ENCODE results near the gene LYRM9.
"Not testable (repeated sequence)": the region's sequence is repeated elsewhere in the genome, so short reads cannot be mapped to it uniquely, and the experiment has no call there.

LYRM9 gene

DNA sequence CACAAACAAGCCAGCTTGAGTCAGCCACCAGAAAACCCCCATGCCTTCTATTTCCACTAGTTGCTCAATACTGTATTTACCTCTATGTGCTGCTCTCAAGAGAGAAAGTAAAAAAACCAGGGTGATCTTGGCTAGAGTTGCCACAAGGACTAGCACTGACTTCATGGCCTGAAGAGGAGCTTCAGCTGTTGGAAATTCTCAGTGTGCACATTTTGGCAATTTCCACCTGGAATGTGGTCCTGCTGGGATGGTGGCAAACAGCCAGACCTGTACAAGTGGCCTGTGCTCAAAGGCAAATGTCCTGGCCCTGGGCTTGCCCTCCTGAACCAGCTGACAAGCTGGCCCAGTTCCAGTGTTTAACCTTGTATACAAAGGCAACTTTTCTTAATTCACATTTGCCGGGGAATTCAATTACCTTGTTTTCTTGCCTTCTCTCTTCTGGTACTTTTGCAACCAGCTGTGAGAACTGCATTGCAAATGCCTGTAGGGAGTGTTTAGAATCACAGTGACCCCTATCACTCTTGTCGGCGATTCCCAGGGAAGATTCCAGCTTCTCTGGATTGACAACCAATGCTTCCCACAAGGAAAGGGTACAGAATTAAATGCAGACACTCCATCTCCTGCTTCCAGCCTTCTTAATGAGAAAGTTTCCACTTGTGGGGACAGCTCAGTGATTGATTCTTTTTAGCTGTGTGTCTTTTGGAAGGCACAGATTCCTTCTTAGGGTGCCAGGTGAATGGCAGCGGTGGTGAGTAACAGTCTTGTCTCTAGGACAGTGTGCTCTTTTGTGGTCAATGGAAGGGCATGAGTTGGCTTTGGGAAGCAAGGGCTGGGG lies 53.4 kb downstream of the LYRM9 start:
- DNase-seq (ENCODE audit: low read depth in 2 of 2): not testable (repeated sequence)

DNA sequence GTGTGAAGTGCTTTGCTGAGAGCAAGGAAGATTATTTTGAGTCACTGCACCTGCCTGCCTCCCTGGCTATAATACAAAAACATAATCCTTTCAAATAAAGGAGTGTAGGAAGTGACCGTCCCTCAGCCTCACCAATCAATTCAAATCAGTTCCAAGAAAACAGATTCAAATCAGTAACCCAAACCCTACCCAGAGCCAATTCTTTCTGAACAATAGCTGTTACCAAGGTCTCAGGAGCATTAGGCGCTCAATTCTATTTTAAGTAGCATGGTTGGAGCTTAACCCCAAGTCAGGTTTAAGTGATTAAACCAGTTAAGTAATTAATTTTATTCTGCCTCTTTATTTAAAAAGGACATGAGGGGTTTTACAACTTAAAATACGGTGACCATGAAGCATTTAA lies 54.6 kb downstream of the LYRM9 start:
- DNase-seq (ENCODE audit: low read depth in 2 of 2): not testable (repeated sequence)

DNA sequence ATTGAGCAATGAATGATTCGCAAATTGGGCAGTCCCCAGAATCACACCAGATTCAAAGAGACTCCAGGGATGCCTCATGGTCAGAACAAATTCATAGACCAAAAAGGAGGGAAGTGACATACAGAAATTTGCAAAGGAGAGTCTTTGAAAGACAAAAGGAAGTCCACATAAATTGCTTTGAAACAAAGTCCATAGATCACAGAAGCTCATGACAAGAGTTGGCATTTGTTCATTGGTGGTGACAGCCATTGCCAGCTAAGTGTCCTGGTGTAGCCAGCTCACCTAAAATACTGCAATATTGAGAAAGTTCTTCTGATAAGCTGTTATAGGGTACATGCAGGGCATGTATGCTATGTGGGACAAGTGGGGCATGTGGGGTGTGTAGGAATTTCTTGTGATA lies 55.4 kb downstream of the LYRM9 start:
- not testable (repeated sequence) for DNase-seq (ENCODE audit: low read depth in 2 of 2)

DNA sequence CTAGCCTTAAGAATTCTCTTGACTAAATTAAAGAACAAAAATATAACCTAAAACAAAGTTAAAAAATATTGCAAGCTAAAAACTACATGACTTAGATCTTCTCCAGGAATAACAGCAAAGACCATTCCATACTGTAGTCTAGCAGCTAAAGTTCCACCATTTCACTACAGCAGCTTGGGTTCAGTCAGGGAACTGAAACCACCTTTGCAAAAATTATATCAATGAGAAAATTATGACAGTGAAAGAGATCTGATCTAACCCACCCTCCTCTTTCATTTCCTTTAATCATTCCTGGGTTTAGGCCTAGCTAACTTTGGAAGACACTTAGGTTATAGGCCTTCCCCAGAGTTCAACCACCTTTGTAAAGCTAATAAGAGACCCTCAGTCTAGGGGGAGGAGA lies 56.5 kb downstream of the LYRM9 start:
- DNase-seq (ENCODE audit: low read depth in 2 of 2): no peak

DNA sequence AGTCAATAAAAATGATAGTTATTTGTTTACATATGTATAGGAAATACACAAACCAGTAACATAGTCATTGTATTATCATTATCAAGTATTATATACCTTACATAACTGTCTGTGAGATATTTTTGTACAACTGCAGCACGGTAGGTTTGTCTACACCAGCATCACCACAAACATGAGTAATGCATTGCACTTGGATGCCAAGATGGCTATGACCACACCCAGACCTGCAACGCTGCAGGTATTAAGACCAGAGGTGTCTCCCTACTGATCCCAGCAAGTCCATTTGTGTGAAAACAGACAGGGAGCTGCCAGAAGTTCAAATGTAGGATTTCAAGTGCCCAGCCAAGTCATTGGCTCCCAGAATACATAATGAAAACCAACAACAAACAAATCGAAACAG lies 58.6 kb downstream of the LYRM9 start:
- DNase-seq (ENCODE audit: low read depth in 2 of 2): no peak

DNA sequence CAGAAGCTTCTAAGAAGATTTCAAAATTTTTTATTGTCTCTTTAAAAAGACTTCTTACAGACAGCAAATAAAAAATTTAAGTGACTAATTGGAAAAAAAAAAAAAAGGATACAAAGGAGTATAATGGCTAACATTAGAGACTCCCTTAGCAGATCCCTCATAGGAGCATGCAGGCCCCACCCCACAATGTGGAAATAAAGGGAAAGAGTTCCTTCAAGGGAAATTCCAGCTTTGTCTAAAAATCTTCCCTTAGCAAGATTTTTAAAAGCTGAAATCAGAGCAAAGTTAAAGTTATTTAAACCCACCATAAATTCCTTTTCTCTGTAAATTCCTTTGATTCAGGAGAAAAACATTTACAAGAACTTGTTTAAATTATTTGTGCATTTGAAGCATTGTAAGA lies 60.3 kb downstream of the LYRM9 start:
- no peak for DNase-seq (ENCODE audit: low read depth in 2 of 2)

DNA sequence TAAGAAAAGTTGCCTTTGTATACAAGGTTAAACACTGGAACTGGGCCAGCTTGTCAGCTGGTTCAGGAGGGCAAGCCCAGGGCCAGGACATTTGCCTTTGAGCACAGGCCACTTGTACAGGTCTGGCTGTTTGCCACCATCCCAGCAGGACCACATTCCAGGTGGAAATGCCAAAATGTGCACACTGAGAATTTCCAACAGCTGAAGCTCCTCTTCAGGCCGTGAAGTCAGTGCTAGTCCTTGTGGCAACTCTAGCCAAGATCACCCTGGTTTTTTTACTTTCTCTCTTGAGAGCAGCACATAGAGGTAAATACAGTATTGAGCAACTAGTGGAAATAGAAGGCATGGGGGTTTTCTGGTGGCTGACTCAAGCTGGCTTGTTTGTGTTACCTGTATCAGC lies 63.3 kb downstream of the LYRM9 start:
- not testable (repeated sequence) for DNase-seq (ENCODE audit: low read depth in 2 of 2)

DNA sequence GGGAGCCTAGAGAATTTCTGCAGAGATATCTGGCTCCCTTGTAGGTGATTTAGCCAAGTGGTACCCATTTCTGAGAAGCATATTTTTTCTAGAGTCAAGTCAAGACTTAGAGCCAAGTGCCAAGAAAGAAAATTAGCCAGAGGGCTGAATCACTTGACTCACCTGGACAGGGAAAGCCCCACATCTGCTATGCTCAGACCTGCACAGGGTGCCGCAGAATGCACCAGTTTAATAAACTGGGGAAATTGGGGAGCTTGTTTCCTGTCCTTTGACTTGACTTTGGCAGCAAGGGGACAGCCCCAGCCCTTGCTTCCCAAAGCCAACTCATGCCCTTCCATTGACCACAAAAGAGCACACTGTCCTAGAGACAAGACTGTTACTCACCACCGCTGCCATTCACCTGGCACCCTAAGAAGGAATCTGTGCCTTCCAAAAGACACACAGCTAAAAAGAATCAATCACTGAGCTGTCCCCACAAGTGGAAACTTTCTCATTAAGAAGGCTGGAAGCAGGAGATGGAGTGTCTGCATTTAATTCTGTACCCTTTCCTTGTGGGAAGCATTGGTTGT lies 63.9 kb downstream of the LYRM9 start:
- DNase-seq (ENCODE audit: low read depth in 2 of 2): not testable (repeated sequence)

Measured in stimulated activated CD8-positive, alpha-beta memory T cell treated with anti-CD3 and anti-CD28 coated beads, Interleukin-7, amount 100 ng/mL, for 1 hour (primary cell).